Breast epithelium (tissue), 3 donors: ENCODE results near the gene PRKCSH.

ENCODE experiments used
- CTCF ChIP-seq, 3 donors: fragments of 450-650 bp; IDR thresholded peaks; one replicate each; pipeline ENCODE4 v1.5.1; 2016 to 2017; ENCODE audit warnings: antibody characterized with exemption in 3 of 3, mild to moderate bottlenecking in 3 of 3, moderate library complexity in 3 of 3
- POLR2A ChIP-seq: fragments of 450-650 bp; IDR thresholded peaks from one replicate; pipeline ENCODE4 v1.6.1; 2016; ENCODE audit warnings: antibody characterized with exemption, mild to moderate bottlenecking, moderate library complexity

GRCh38 chr19:11423791-11424181 is 11.6 kb upstream of the PRKCSH start:
- TF ChIP-seq CTCF (IDR thresholded peaks at IDR 0.05) (no peak), POLR2A (no peak)
